ENCODE results near the gene TLR2. TPM values are rescaled to one million over a fixed set of nuclear protein-coding genes. Genes with fewer than 3 reads are reported as not detected.

TLR2 gene
- total RNA-seq, 2 experiments from 2014 or later: 0.56 to 1.8 TPM

DNA sequence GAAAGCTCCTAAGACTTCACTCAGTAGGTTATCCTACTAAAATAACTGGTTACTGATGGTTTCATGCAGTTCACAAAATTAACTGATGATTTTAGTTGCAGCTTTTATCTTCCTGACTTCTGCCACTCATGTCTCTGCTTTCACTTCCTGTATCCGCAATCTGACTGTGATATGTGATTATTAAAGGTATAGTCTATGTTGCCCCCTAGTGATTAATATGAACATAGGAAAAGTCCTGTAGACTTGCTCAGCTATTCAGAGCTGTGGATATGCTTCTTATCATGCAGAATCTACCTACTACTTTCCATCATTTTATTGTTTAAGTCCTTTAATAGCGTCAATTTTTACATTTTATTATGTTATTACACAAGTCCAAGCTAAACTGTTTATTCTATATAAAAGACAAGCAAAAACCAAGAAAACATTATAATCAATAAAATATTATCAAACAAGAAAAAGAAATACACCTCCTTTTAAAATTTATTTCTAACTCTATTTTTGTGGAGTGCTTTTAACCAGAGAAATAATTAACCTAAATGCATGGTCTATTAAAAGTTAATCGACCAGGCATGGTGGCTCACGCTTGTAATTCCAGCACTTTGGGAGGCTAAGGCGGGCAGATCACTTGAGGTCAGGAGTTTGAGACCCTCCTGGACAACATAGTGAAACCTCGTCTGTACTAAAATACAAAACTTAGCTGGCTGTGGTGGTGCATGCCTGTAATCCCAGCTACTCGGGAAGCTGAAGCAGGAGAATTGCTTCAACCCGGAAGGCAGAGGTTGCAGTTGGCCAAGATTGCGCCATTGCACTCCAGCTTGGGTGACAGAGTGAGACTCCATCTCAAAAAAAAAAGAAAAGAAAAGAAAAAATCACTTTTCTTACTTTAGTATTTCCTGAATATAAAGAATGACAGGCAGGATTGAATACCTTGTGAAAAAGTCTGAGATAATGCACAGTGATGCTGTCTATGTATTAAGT, 40.4 kb upstream of the TLR2 start:
- Mint-ChIP-seq H3K36me3 (ENCODE audit: low read depth) (no peaks in the 10 kb centered on the region), H3K4me3 (no peak overlapping the region), H3K27ac (peak overlapping the region; percentile 13), H3K4me1 (ENCODE audit: low read depth) (peaks cover 9% of the 10 kb centered on the region), H3K9me3 (peaks cover 1% of the 10 kb centered on the region), H3K27me3 (no peaks in the 10 kb centered on the region)
- POLR2A ChIA-PET: interaction anchor here (1.2 to 1.6 kb wide), 2 partner anchors 8 to 178 kb away, joined by 3 to 5 read pairs; partner anchors contain the start of gene TMEM131L
- CTCF ChIA-PET: interaction anchor here (0.6 to 5.0 kb wide), 63 partner anchors 8 to 560 kb away, joined by 3 to 51 read pairs (median 4); partner anchors contain the start of genes MND1 and TMEM131L
- DNase-seq: no peak
- ATAC-seq: peak; percentile 94
- TF ChIP-seq CTCF (IDR thresholded peaks at IDR 0.05): peak; percentile 73
- intact Hi-C loops (cut with micrococcal nuclease): loop anchor here (2.0 to 10.0 kb wide), 4 partner anchors 114 to 499 kb away; partner anchors contain the start of gene MND1

DNA sequence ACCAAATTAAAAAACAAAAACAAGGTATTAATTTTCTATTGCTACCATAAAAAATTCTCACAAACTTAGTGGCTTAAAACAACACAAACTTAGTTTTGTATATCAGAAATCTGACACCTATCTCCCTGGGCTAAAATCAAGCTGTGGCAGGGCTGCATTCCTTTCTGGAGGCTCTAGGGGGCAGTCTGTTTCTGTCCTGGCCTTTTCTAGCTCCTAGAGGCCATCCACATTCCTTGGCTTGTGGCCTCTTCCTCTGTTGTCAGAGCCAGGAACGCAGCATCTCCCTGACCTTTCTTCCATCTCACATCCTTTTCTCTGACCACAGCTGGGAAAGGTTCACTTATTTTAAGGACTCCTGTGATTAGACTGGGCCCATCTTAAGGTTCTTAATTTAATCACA, 38.9 kb upstream of the TLR2 start:
- Mint-ChIP-seq H3K36me3 (ENCODE audit: low read depth) (no peaks in the 10 kb centered on the region), H3K27ac (no peak overlapping the region), H3K4me1 (ENCODE audit: low read depth) (peaks cover 14% of the 10 kb centered on the region), H3K9me3 (peaks cover 1% of the 10 kb centered on the region), H3K27me3 (no peaks in the 10 kb centered on the region), H3K4me3 (no peak overlapping the region)
- DNase-seq (peak; percentile 39), ATAC-seq (no peak)
- intact Hi-C loops (cut with micrococcal nuclease): loop anchor here (10.0 kb wide), 2 partner anchors 220 to 500 kb away; no protein-coding TSS in a partner anchor
- ChIA-PET CTCF (interaction anchor here (0.7 to 5.0 kb wide), 15 partner anchors 10 to 559 kb away, joined by 3 to 51 read pairs (median 3); partner anchors contain the start of genes MND1 and TLR2), POLR2A (no interaction called here)
- peak; percentile 50 for TF ChIP-seq CTCF (IDR thresholded peaks at IDR 0.05)

DNA sequence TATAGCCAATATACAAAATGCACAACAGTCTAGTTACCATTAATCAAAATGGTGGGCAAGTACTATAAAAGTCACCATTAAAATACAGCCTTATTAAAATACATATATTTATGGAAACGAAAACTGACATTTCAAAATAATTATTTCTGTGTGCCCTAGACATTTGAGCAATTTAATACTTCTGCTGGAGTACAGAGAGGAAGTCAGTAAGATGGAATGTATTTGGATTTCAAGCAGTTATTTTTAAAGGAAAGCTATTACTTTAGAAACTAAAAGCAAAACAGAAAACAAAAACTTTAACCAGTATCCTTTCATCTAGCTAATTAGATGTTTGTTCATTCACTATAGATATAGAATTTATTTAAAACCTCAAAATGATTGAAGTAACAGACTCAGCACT, 37.8 kb upstream of the TLR2 start:
- H3K9me3 Mint-ChIP-seq: peaks cover 1% of the 10 kb centered on the region
- intact Hi-C loops (cut with micrococcal nuclease): loop anchor here (10.0 kb wide), 2 partner anchors 221 to 501 kb away; no protein-coding TSS in a partner anchor
- H3K4me3 Mint-ChIP-seq: no peak overlapping the region
- no peaks in the 10 kb centered on the region for H3K27me3 Mint-ChIP-seq
- TF ChIP-seq CTCF (IDR thresholded peaks at IDR 0.05): no peak
- DNase-seq: no peak
- H3K27ac Mint-ChIP-seq: no peak overlapping the region
- H3K36me3 Mint-ChIP-seq (ENCODE audit: low read depth): no peaks in the 10 kb centered on the region
- peaks cover 21% of the 10 kb centered on the region for H3K4me1 Mint-ChIP-seq (ENCODE audit: low read depth)
- POLR2A ChIA-PET: no interaction called here
- ATAC-seq: no peak
- CTCF ChIA-PET: interaction anchor here (1.3 to 5.5 kb wide), 2 partner anchors 10 to 103 kb away, joined by 3 to 48 read pairs; no protein-coding TSS in a partner anchor

- Mint-ChIP-seq H3K4me3 (no peak overlapping the region), H3K4me1 (ENCODE audit: low read depth) (peaks cover 25% of the 10 kb centered on the region), H3K27me3 (no peaks in the 10 kb centered on the region), H3K27ac (no peak overlapping the region), H3K9me3 (peaks cover 1% of the 10 kb centered on the region), H3K36me3 (ENCODE audit: low read depth) (no peaks in the 10 kb centered on the region)
- POLR2A ChIA-PET: no interaction called here
- intact Hi-C loops (cut with micrococcal nuclease): loop anchor here (10.0 kb wide), 2 partner anchors 222 to 502 kb away; no protein-coding TSS in a partner anchor
- ATAC-seq (no peak), DNase-seq (no peak)
- TF ChIP-seq CTCF (IDR thresholded peaks at IDR 0.05): no peak
- CTCF ChIA-PET: interaction anchor here (1.0 to 5.5 kb wide), 7 partner anchors 10 to 306 kb away, joined by 3 to 48 read pairs (median 5); partner anchors contain the start of gene MND1
Observed at GRCh38 chr4:153646978-153647377, 37.1 kb upstream of the TLR2 start.

All from activated CD8-positive, alpha-beta T cell treated with anti-CD3 and anti-CD28 coated beads for 36 hours (primary cell).